ENCODE data around the gene SPRY1. TPM values are rescaled to one million over a fixed set of nuclear protein-coding genes. Genes with fewer than 3 reads are reported as not detected.

SPRY1 gene
- total RNA-seq, 1 experiment from 2014 or later, result 76.3 TPM

- DNase-seq, result no peak
- H3K4me2 ChIP-seq (ENCODE audit: insufficient read depth, insufficient read length, low read length), result no peak overlapping the region
- H3K4me1 ChIP-seq (ENCODE audit: insufficient read depth, low read length), result no peaks in the 10 kb centered on the region; the same call in 1 of the 2 replicates
- peaks cover 12% of the 10 kb centered on the region; the same call in 1 of the 2 replicates for H3K79me2 ChIP-seq (ENCODE audit: insufficient read depth, low read length)
- H4K20me1 ChIP-seq (ENCODE audit: control insufficient read depth, insufficient read depth, insufficient read length), result no peaks in the 10 kb centered on the region
- Mint-ChIP-seq H3K36me3 (ENCODE audit: insufficient read depth in 1 of 3, low read depth in 3 of 3) (peaks cover 19 to 27% (median 21%) of the 10 kb centered on the region in 3 experiments), H3K9me3 (no peaks in the 10 kb centered on the region; a peak in 1 of 5 replicates), H3K27me3 (ENCODE audit: low read depth) (no peaks in the 10 kb centered on the region), H3K27ac (peak overlapping the region in 2 of 3 experiments; percentile 44 to 80; a peak in 4 of 7 replicates), H3K4me1 (peaks cover 33 to 40% of the 10 kb centered on the region in 2 experiments), H3K4me3 (no peak overlapping the region)
- no peak overlapping the region for H2BK12ac ChIP-seq (ENCODE audit: insufficient read length, low read depth, low read length)
- H3K9ac ChIP-seq (ENCODE audit: extremely low read depth, insufficient read length, low read length), result no peak overlapping the region
- no peak overlapping the region for H3K27ac ChIP-seq (ENCODE audit: insufficient read length, low read depth, low read length)
- no peak overlapping the region for H3K23ac ChIP-seq (ENCODE audit: insufficient read length, low read depth, low read length)
- H4K5ac ChIP-seq (ENCODE audit: insufficient read length, low read depth, low read length), result no peak overlapping the region
- H3K9me3 ChIP-seq (ENCODE audit: control insufficient read depth, low read depth, low read length), result no peaks in the 10 kb centered on the region
- no peak overlapping the region for H3K56ac ChIP-seq (ENCODE audit: insufficient read length, low read depth, low read length)
- no peaks in the 10 kb centered on the region for H3K23me2 ChIP-seq (ENCODE audit: insufficient read length, low read depth, low read length, poor library complexity, severe bottlenecking)
- H4K91ac ChIP-seq (ENCODE audit: insufficient read length, low read depth, low read length), result no peak overlapping the region
- no CpG with 5 or more reads among the region's 4 CpGs for WGBS (ENCODE audit: extremely low coverage, insufficient read length, low lambda C conversion rate)
- no peak overlapping the region for H3T11ph ChIP-seq (ENCODE audit: low read length)
- H4K8ac ChIP-seq (replicated peaks; ENCODE audit: insufficient read length, low read depth, low read length), result no peak overlapping the region
- TF ChIP-seq CTCF (conservative IDR thresholded peaks at IDR 0.05), result no peak
- no peak overlapping the region for H2BK5ac ChIP-seq (ENCODE audit: insufficient read length, low read length)
- H3K4ac ChIP-seq (ENCODE audit: low read depth, low read length), result no peak overlapping the region
- H3K27me3 ChIP-seq (ENCODE audit: insufficient read depth, low read length), result no peaks in the 10 kb centered on the region
- peaks cover 3% of the 10 kb centered on the region for H3K79me1 ChIP-seq (ENCODE audit: insufficient read depth, low read depth, low read length, poor library complexity, severe bottlenecking)
- H2BK20ac ChIP-seq (ENCODE audit: low read depth, low read length, poor library complexity, severe bottlenecking), result no peak overlapping the region
- no peak overlapping the region for H3K14ac ChIP-seq (ENCODE audit: insufficient read depth, low read length)
- H3K18ac ChIP-seq (ENCODE audit: insufficient read length, low read depth, low read length), result no peak overlapping the region
- H2BK15ac ChIP-seq (ENCODE audit: low read depth, low read length), result no peak overlapping the region
- H2BK120ac ChIP-seq (ENCODE audit: low read depth, low read length, poor library complexity, severe bottlenecking), result no peak overlapping the region
- no peak overlapping the region for H2AK5ac ChIP-seq (ENCODE audit: insufficient read length, low read length)
- no peak overlapping the region for H2AFZ ChIP-seq (ENCODE audit: low read length)
These were observed 10.3 kb downstream of the SPRY1 start for GRCh38 chr4:123406872-123407271.

All from H9 (cell line).